Measurements from ENCODE around the gene RYR1.

DNA sequence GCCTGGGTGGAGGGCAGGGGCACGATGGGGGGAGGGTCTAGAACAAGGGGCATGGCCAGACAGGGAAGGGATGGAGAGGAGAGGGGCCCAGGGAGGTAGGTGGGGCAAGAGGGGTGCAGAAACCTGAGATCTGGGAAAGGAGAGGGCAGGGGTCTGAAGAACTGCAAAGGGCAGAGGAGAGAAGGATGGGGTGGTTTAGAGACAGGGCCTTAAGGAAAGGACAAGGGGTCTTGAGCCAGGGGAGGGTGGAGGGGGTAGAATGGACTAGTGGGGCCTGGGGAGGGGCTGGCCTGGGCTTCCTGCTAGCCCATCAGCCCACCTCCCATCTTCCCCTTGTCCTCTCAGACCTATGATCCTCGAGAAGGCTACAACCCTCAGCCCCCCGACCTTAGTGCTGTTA is 72.5 kb downstream of the RYR1 start:
- TF ChIP-seq CTCF (conservative IDR thresholded peaks at IDR 0.05; ENCODE audit: low read length), result no peak
- no peak for TF ChIP-seq EZH2phosphoT487 (IDR thresholded peaks at IDR 0.05; ENCODE audit: borderline replicate concordance)

Data from Loucy (cell line).